ENCODE data around the gene OTOP3.

Gene OTOP3

DNA sequence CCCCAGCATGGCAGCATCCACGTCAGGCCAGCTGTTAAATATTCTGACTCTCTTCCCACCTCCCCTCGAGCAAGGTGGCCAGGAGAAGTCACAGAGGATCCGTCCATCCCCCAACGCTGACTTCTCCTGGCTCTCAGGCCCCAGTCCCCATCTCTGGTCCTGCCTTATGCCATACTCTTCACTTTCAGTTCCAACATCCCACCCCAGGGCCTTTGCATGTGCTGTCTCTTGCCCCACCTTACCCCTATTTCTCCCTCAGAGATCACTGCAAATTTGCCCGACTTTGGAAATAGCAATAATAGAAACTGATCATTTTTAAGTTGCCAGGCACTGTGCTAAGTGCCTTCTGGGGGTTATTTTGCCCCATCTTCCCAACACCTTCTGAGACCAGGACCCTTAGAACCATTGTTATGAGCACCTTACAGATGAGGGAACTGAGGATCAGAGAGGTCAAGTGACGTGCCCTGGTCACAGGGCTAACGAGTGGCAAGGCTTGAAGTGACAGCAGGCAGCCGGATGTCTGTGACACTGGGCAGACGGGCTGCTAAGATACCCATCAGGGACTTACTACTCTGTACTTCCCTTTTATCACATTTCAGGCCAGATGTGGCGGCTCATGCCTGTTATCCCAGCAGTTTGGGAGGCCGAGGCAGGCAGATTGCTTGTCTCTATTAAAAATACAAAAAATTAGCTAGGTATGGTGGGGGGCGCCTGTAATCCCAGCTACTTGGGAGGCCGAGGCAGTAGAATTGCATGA, 19.1 kb downstream of the OTOP3 start:
- H3K9ac ChIP-seq (ENCODE audit: low read depth, low read length) = no peak overlapping the region
- peaks cover 14% of the 10 kb centered on the region for H3K27me3 ChIP-seq (ENCODE audit: insufficient read depth, low read length)
- no peaks in the 10 kb centered on the region; the same call in 1 of the 2 replicates for H3K4me1 ChIP-seq (ENCODE audit: insufficient read depth, low read length)
- H3K36me3 ChIP-seq (ENCODE audit: insufficient read depth, low read length) = no peaks in the 10 kb centered on the region
- H3K27ac ChIP-seq (ENCODE audit: low read depth, low read length) = no peak overlapping the region
- 72% methylated on average over 13 of the region's 13 CpGs for WGBS
- H3K4me3 ChIP-seq (ENCODE audit: low read length) = no peak overlapping the region
- no peaks in the 10 kb centered on the region for H3K9me3 ChIP-seq (ENCODE audit: insufficient read depth, low read depth, low read length)

DNA sequence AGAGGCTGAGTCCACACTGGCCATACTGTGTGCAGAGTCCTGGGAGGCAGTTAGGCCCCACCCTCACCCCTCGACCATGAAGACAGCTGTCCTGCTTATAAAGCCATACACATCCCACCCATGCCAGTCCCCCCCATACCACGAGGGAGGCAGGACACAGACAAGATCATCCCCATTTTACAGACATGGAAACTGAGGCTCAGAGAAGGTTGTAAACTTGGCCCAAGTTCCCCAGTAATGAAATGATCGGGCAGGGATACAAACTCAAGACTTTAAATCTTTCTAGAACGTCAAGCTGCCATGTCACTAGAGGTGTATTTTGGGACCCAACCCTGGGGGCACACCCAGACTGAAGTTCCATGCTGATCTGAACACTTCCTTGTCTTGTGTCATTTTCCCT, 20.4 kb downstream of the OTOP3 start:
- WGBS = 78% methylated on average over 4 of the region's 4 CpGs

DNA sequence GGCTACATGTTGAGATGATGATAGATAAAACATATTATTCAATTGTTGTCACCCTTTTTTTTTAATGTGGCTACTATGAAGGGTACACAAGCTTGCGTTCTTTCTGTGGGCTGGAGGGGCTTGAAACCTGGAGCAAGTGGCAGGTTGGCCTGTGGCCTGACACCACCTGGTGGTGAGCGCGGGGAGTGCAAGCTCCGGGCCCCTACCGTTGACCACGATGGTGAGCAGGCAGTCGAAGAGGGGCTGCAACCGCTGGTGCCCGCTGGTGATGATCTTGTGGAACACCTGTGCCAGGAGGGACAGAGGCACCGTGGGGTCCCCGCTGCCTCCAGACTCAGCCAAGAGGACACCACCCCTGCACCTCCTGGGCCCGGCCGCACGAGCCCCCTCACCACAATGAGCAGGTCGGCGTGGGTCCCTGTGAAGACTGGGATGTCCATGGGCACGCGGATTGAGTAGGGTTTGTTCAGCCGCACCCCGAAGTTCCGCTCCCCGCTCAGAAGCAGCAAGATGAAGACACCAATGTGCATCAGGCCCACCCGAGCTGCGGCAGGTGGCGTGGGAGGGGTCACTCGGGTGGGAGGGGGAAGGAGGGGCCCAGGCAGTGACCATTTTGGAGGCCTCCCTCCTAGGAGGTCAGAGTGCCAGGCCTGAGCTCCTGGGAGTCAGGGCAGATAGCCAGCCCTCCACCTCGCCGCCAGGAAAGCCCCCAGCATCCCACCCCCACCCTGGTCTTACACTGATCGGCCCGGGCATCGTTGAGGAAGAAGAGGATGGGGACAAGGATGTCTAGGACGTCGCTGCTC, 22.4 kb downstream of the OTOP3 start:
- Histone ChIP-seq H3K27ac (ENCODE audit: low read depth, low read length) (no peak overlapping the region), H3K9me3 (ENCODE audit: insufficient read depth, low read depth, low read length) (no peaks in the 10 kb centered on the region)

More for the DNA sequence above, 20.4 kb downstream of the OTOP3 start:
- H3K4me1 ChIP-seq (ENCODE audit: insufficient read depth, low read length) = no peaks in the 10 kb centered on the region; the same call in 1 of the 2 replicates
- no peaks in the 10 kb centered on the region for H3K36me3 ChIP-seq (ENCODE audit: insufficient read depth, low read length)
- peaks cover 14% of the 10 kb centered on the region for H3K27me3 ChIP-seq (ENCODE audit: insufficient read depth, low read length)
- no peak overlapping the region for H3K4me3 ChIP-seq (ENCODE audit: low read length)
- H3K9ac ChIP-seq (ENCODE audit: low read depth, low read length) = no peak overlapping the region
- no peaks in the 10 kb centered on the region for H3K9me3 ChIP-seq (ENCODE audit: insufficient read depth, low read depth, low read length)
- no peak overlapping the region for H3K27ac ChIP-seq (ENCODE audit: low read depth, low read length)

DNA sequence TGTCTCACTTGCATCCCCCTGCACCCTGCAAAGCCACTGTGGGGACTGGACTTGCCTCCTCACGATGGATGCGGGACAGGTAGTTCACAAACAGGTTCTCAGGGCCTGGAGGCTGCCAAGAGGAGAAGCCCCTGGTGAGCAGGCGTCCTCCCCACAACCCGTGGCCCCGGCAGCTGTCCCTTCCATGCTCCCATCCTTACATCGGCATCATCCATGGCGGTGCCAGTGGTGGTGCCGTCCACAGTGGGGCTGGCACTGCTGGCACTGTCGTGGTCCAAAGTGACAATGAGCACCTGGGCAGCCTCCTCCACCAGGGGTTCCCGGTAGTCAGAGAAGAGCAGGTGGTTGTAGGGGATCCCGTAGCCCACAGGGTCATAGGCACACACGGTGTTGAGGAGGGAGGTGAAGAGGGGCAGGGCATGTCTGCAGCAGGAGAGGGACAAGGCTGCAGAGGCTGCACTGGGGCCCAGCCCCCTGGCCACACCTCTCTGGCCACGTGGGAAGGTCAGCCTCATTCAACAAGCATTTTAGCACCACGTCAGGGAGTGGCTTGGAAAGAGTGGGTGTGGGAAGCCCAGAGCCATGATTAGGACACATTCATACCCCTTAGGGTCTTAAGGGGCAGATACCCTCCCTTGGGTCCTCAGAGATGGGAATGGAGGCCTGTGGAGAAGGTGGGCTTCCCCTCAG, 24.3 kb downstream of the OTOP3 start:
- Histone ChIP-seq H3K36me3 (ENCODE audit: insufficient read depth, low read length) (no peaks in the 10 kb centered on the region), H3K4me1 (ENCODE audit: insufficient read depth, low read length) (no peaks in the 10 kb centered on the region), H3K4me3 (ENCODE audit: low read length) (no peak overlapping the region), H3K27ac (ENCODE audit: low read depth, low read length) (no peak overlapping the region), H3K9ac (ENCODE audit: low read depth, low read length) (no peak overlapping the region), H3K27me3 (ENCODE audit: insufficient read depth, low read length) (peaks cover 14% of the 10 kb centered on the region), H3K9me3 (ENCODE audit: insufficient read depth, low read depth, low read length) (no peaks in the 10 kb centered on the region)
- WGBS = 75% methylated on average over 14 of the region's 14 CpGs

More for the DNA sequence above, 22.4 kb downstream of the OTOP3 start:
- Histone ChIP-seq H3K4me1 (ENCODE audit: insufficient read depth, low read length) (no peaks in the 10 kb centered on the region), H3K36me3 (ENCODE audit: insufficient read depth, low read length) (no peaks in the 10 kb centered on the region), H3K9ac (ENCODE audit: low read depth, low read length) (no peak overlapping the region), H3K4me3 (ENCODE audit: low read length) (no peak overlapping the region), H3K27me3 (ENCODE audit: insufficient read depth, low read length) (peaks cover 14% of the 10 kb centered on the region)
- 50% methylated on average over 31 of the region's 33 CpGs for WGBS

DNA sequence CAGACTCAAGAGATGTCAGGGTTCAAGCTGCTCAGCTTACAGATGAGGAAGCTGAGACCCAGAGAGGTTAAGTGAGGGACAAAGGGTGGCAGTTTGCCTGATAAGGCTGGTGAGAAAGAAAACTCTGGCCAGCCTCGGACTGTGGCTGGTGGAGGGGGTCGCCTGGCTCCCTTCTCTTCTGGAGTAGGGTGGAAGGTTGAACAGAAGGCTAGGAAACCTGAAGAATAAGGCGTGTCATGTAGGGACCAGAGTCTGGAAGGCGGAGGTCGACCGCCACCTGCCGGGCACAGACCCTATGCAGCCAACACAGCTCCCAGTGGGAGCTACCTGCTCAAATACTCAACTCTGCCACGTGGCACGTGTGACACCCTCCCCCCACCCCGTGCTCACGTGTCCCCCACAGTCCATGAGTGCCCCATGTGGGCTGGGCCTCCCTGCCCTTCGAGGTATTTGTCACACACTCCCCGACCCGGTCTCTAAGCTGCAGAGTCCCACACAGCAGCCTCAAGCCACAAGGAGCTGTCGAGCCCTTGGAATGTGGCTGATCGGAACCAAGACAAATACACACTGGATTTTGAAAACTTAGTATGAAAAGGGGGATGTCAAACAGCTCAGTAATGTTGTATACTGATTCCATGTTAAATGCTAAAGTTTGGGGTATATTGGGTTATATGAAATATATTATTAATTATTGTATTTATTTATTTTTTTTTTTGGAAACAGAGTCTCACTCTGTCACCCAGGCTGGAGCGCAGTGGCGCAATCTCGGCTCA, 25.1 kb downstream of the OTOP3 start:
- Histone ChIP-seq H3K9ac (ENCODE audit: low read depth, low read length) (no peak overlapping the region), H3K4me3 (ENCODE audit: low read length) (no peak overlapping the region), H3K4me1 (ENCODE audit: insufficient read depth, low read length) (no peaks in the 10 kb centered on the region), H3K27ac (ENCODE audit: low read depth, low read length) (no peak overlapping the region), H3K9me3 (ENCODE audit: insufficient read depth, low read depth, low read length) (no peaks in the 10 kb centered on the region), H3K36me3 (ENCODE audit: insufficient read depth, low read length) (no peaks in the 10 kb centered on the region), H3K27me3 (ENCODE audit: insufficient read depth, low read length) (peaks cover 14% of the 10 kb centered on the region)
- 35% methylated on average over 19 of the region's 19 CpGs for WGBS

DNA sequence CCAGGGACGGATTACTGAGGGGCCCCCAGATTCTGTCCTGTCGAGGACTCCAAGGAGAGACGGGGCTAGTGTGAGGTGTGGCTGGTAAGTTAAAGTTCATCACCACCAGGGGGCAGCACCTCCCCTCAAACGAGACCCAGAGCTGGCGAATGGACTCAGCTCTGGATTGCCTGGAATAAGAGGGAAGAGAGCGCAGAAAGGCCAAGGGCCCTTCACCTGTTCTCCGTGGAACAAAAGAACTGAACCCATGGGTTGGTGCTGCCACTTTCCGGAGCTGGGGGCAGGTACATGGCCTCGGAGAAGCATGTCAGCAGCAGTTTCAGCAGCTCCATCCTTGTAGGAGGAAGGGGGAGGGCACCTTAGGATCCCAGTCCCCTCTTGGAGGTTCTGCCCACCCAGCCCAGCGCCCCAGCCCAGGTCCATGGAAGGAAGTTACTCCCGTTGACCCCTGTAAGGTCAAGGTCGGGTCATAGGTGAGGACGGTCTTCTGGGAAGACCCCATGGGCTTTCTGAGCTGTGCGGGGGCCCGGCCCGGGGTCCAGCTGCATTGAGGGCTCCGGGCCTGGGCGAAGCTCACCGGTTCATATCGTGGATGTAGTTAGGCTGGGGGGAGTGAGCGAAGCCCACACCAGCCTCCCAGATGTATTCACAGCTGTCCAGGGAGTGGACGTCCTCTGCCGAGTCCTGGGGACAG, 26.1 kb downstream of the OTOP3 start:
- Histone ChIP-seq H3K36me3 (ENCODE audit: insufficient read depth, low read length) (no peaks in the 10 kb centered on the region), H3K27ac (ENCODE audit: low read depth, low read length) (no peak overlapping the region), H3K9me3 (ENCODE audit: insufficient read depth, low read depth, low read length) (no peaks in the 10 kb centered on the region), H3K9ac (ENCODE audit: low read depth, low read length) (no peak overlapping the region), H3K27me3 (ENCODE audit: insufficient read depth, low read length) (peaks cover 14% of the 10 kb centered on the region), H3K4me1 (ENCODE audit: insufficient read depth, low read length) (no peaks in the 10 kb centered on the region), H3K4me3 (ENCODE audit: low read length) (no peak overlapping the region)
- WGBS = 60% methylated on average over 23 of the region's 23 CpGs

DNA sequence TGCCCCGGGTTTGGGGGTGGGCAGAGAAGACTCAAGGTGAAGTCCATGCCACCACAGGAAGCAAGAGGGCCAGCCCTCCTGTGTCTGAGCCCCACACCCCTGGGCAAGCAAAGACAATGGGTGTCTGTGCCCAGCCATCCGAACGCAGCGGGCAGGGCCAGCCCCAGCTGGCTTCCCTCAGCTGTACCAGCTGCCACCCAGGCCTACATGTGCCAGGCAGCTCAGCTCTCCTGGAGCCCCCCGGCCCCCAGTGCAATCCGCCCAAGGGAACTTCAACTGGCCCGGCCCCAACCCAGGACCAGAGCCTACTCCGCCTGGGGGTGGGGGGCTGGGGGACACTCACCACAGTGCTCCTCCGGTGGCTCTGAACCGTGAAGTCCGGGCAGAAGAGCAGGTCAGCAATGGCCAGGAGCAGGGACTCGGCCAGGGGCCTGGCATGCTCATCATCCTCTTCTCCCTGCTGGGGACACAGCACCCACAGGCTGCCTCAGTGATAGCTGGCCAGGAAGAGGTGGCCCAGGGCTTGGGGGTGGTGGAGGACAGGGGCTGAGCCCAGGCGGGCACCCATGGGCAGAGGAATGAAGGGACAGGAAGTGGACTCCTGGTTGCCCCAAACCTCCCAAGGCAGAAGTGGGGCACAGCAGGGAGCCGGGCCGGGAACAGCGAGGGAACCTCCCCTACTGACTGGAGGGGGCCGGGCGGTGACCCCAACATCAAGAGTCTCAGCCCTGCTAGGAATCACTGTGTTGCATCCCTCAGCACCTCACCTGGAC, 27.1 kb downstream of the OTOP3 start:
- no peak overlapping the region for H3K27ac ChIP-seq (ENCODE audit: low read depth, low read length)
- no peaks in the 10 kb centered on the region for H3K36me3 ChIP-seq (ENCODE audit: insufficient read depth, low read length)
- H3K4me3 ChIP-seq (ENCODE audit: low read length) = no peak overlapping the region
- H3K9me3 ChIP-seq (ENCODE audit: insufficient read depth, low read depth, low read length) = no peaks in the 10 kb centered on the region
- no peaks in the 10 kb centered on the region for H3K4me1 ChIP-seq (ENCODE audit: insufficient read depth, low read length)
- H3K27me3 ChIP-seq (ENCODE audit: insufficient read depth, low read length) = peaks cover 14% of the 10 kb centered on the region
- H3K9ac ChIP-seq (ENCODE audit: low read depth, low read length) = no peak overlapping the region
- WGBS = 91% methylated on average over 18 of the region's 18 CpGs

DNA sequence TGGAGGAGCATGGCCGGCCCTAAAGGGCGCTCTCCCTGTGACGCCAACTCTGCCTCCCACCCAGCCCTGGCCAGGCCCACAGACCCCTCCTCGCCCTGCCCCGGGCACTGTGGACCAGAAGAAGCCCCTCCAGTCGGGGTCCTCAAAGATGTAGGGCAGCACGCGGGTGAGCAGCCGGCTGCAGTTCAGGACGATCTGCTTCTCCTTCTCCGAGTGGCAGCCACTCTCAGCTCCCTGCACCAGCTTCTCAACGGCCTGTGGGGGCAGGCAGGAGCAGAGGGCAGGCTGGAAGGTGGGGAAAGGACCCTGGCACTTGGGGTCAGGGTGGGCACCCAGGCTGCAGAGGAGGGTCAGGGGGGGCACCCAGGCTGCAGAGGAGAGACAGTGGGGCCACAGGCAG, 28.0 kb downstream of the OTOP3 start:
- no peaks in the 10 kb centered on the region for H3K9me3 ChIP-seq (ENCODE audit: insufficient read depth, low read depth, low read length)
- no peak overlapping the region for H3K4me3 ChIP-seq (ENCODE audit: low read length)
- H3K4me1 ChIP-seq (ENCODE audit: insufficient read depth, low read length) = 0 out of 2 replicates have a peak, but pooled peaks cover 3% of the 10 kb centered on the region
- H3K27ac ChIP-seq (ENCODE audit: low read depth, low read length) = no peak overlapping the region
- H3K36me3 ChIP-seq (ENCODE audit: insufficient read depth, low read length) = no peaks in the 10 kb centered on the region
- peaks cover 8% of the 10 kb centered on the region; the same call in 1 of the 2 replicates for H3K27me3 ChIP-seq (ENCODE audit: insufficient read depth, low read length)
- no peak overlapping the region for H3K9ac ChIP-seq (ENCODE audit: low read depth, low read length)
- 78% methylated on average over 12 of the region's 12 CpGs for WGBS

DNA sequence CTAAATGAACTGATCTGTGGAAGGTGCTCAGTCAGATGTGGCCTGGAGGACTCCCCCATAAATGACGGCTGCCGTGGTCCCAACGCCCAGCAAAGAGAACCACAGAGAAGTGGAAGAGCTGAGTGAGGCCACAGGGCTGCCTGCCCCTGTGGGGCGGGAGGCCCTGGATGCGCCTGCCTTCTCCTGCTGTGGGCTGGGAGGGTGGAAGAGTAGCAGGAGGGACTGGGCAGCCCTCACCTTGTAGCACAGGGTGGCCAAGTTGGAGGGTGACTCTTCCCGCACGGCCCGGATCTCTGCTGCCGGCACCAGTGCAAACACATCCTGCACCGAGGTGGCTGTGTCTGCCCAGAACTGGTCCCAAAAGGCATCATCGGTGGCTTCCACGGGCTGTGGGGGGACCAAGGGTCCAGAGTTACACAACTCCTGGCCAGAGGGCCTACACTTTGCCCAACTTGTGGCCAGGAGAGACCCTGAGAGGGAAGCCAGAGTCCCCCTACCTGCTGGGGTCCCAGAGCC, 28.6 kb downstream of the OTOP3 start:
- H3K36me3 ChIP-seq (ENCODE audit: insufficient read depth, low read length) = no peaks in the 10 kb centered on the region
- 0 out of 2 replicates have a peak, but pooled peaks cover 3% of the 10 kb centered on the region for H3K4me1 ChIP-seq (ENCODE audit: insufficient read depth, low read length)
- no peak overlapping the region for H3K4me3 ChIP-seq (ENCODE audit: low read length)
- WGBS = 93% methylated on average over 12 of the region's 12 CpGs
- no peaks in the 10 kb centered on the region for H3K9me3 ChIP-seq (ENCODE audit: insufficient read depth, low read depth, low read length)
- 0 out of 2 replicates have a peak, but pooled peaks cover 2% of the 10 kb centered on the region for H3K27me3 ChIP-seq (ENCODE audit: insufficient read depth, low read length)
- H3K9ac ChIP-seq (ENCODE audit: low read depth, low read length) = no peak overlapping the region
- H3K27ac ChIP-seq (ENCODE audit: low read depth, low read length) = no peak overlapping the region

Measured in HUES64 (cell line).